GM10266 (cell line): ENCODE results near the gene IER3.
"Not testable (repeated sequence)": the region's sequence is repeated elsewhere in the genome, so short reads cannot be mapped to it uniquely, and the experiment has no call there.

ENCODE experiments used
- DNase-seq: peaks from one replicate; pipeline ENCODE4 v3.0.0; 2012; ENCODE audit errors: extremely low spot score
- CTCF ChIP-seq: IDR thresholded peaks from 2 replicates; pipeline ENCODE4 v1.5.1; 2012; ENCODE audit warnings: mild to moderate bottlenecking, low read depth; ENCODE audit not compliant: control insufficient read depth, insufficient read depth; ENCODE audit errors: missing control alignments

The IER3 gene

GRCh38 chr6:30763155-30763617 lies 18.8 kb upstream of the IER3 start:
- no peak for TF ChIP-seq CTCF
- DNase-seq = no peak

GRCh38 chr6:30761791-30762429 lies 17.6 kb upstream of the IER3 start:
- no peak for TF ChIP-seq CTCF
- no peak for DNase-seq

GRCh38 chr6:30760549-30760948 lies 16.2 kb upstream of the IER3 start:
- DNase-seq = no peak
- TF ChIP-seq CTCF = no peak

- TF ChIP-seq CTCF = no peak
- no peak for DNase-seq
Observed at GRCh38 chr6:30759575-30760239, 15.4 kb upstream of the IER3 start.

- DNase-seq = no peak
- TF ChIP-seq CTCF = no peak
Observed at GRCh38 chr6:30757261-30757904, 13.0 kb upstream of the IER3 start.

DNA sequence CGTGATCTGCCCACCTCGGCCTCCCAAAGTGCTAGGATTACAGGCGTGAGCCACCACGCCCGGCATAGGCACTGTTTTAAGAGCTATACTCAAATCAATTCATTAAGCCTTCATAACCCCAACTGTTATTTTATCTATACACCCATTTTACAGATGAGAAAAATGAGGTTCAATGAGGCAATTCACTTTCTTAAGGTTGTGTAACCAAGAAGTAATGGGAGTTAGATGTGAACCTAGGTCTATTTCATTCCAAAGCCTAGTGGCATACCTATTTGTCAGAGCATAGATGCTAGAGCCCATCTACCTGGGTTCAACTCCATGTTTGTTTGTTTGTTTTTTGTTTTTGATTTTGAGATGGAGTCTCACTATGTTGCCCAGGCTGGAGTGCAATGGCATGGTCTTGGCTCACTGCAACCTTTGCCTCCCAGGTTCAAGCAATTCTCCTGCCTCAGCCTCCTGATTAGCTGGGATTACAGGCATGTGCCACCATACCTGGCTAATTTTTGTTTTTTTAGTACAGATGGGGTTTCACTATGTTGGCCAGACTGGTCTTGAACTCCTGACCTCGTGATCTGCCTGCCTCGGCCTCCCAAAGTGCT lies 12.2 kb upstream of the IER3 start:
- not testable (repeated sequence) for DNase-seq

DNA sequence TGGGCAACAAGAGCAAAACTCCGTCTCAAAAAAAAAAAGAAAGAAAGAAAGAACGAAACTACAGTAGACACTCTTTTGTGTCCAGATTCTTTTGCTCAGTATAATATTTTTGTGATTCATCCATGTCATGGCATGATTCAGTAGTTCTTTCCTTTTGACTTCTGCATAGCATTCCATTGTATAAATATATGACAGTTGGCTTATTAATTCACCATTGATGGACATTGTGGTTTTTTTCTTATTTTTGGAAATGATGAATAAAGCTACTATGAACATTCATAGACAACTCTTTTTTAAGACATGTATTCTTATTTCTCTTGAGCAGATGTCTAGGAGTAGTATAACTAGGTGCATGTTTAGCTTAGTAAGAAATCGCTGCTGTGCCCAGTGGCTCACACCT lies 10.3 kb upstream of the IER3 start:
- DNase-seq = no peak
- no peak for TF ChIP-seq CTCF
